ENCODE results near the gene SYNE2.

The SYNE2 gene

GRCh38 chr14:63949696-63950095, 96.9 kb downstream of the SYNE2 start:
- no peak for DNase-seq (ENCODE audit: low read depth)
- H3K4me3 ChIP-seq (ENCODE audit: low read depth, low read length), result no peak overlapping the region
- no peak for TF ChIP-seq CTCF (IDR thresholded peaks at IDR 0.05; ENCODE audit: insufficient read depth, low read depth, low read length, missing control alignments)

GRCh38 chr14:63951021-63951420, 98.2 kb downstream of the SYNE2 start:
- no peak overlapping the region for H3K4me3 ChIP-seq (ENCODE audit: low read depth, low read length)
- TF ChIP-seq CTCF (IDR thresholded peaks at IDR 0.05; ENCODE audit: insufficient read depth, low read depth, low read length, missing control alignments), result no peak
- DNase-seq (ENCODE audit: low read depth), result no peak

- no peak for TF ChIP-seq CTCF (IDR thresholded peaks at IDR 0.05; ENCODE audit: insufficient read depth, low read depth, low read length, missing control alignments)
- no peak for DNase-seq (ENCODE audit: low read depth)
Measured at GRCh38 chr14:63951429-63951828, 98.6 kb downstream of the SYNE2 start.

GRCh38 chr14:63952053-63952932, 99.5 kb downstream of the SYNE2 start:
- TF ChIP-seq CTCF (IDR thresholded peaks at IDR 0.05; ENCODE audit: insufficient read depth, low read depth, low read length, missing control alignments), result no peak
- DNase-seq (ENCODE audit: low read depth), result no peak

More at GRCh38 chr14:63951429-63951828, 98.6 kb downstream of the SYNE2 start:
- H3K4me3 ChIP-seq (ENCODE audit: low read depth, low read length), result no peak overlapping the region

GRCh38 chr14:63952933-63953437, 100.2 kb downstream of the SYNE2 start:
- no peak for TF ChIP-seq CTCF (IDR thresholded peaks at IDR 0.05; ENCODE audit: insufficient read depth, low read depth, low read length, missing control alignments)
- H3K4me3 ChIP-seq (ENCODE audit: low read depth, low read length), result no peak overlapping the region
- DNase-seq (ENCODE audit: low read depth), result no peak

More at GRCh38 chr14:63952053-63952932, 99.5 kb downstream of the SYNE2 start:
- no peak overlapping the region for H3K4me3 ChIP-seq (ENCODE audit: low read depth, low read length)

- TF ChIP-seq CTCF (IDR thresholded peaks at IDR 0.05; ENCODE audit: insufficient read depth, low read depth, low read length, missing control alignments), result no peak
- DNase-seq (ENCODE audit: low read depth), result no peak
- no peak overlapping the region for H3K4me3 ChIP-seq (ENCODE audit: low read depth, low read length)
Measured at GRCh38 chr14:63956326-63956725, 103.5 kb downstream of the SYNE2 start.

Data from GM12865 (cell line).